GM12878 (cell line): Measurements from ENCODE around the gene CCDC9. TPM values are rescaled to one million over a fixed set of nuclear protein-coding genes. Genes with fewer than 3 reads are reported as not detected.

Experiments
- BRCA1 ChIP-seq: IDR thresholded peaks from 2 replicates; pipeline ENCODE4 v1.6.1; 2011; ENCODE audit warnings: low read depth, low read length, improper control_type of control experiment
- DPF2 ChIP-seq: fragments of 450-650 bp; IDR thresholded peaks from 2 replicates; pipeline ENCODE4 v1.6.1; 2017; ENCODE audit warnings: mild to moderate bottlenecking
- ESRRA ChIP-seq: IDR thresholded peaks from 2 replicates; pipeline ENCODE4 v1.6.1; 2012; ENCODE audit warnings: mild to moderate bottlenecking, low read length, improper control_type of control experiment
- IKZF2 ChIP-seq, 2 experiments: fragments of 450-650 bp; IDR thresholded peaks; 2 replicates each; pipeline ENCODE4 v1.6.1; 2017; ENCODE audit warnings: mild to moderate bottlenecking in 2 of 2, moderate library complexity in 2 of 2
- JUNB ChIP-seq: IDR thresholded peaks from 2 replicates; pipeline ENCODE4 v1.6.1; 2016; ENCODE audit warnings: antibody characterized with exemption, mild to moderate bottlenecking
- MXI1 ChIP-seq: fragments of 150-350 bp; IDR thresholded peaks from 2 replicates; pipeline ENCODE4 v1.6.1; 2011; ENCODE audit warnings: low read depth, mild to moderate bottlenecking, inconsistent platforms, low read length, improper control_type of control experiment
- NR2F1 ChIP-seq: fragments of 450-650 bp; conservative IDR thresholded peaks from 2 replicates; pipeline ENCODE4 v1.6.1; 2017; ENCODE audit warnings: mild to moderate bottlenecking
- PML ChIP-seq: IDR thresholded peaks from 2 replicates; pipeline ENCODE4 v1.6.1; 2012; ENCODE audit warnings: low read length, inconsistent platforms
- STAT3 ChIP-seq: IDR thresholded peaks from 2 replicates; pipeline ENCODE4 v1.6.1; 2011; ENCODE audit warnings: low read depth, low read length, improper control_type of control experiment
- polyA plus RNA-seq, 11 experiments: library from polyadenylated mRNA; depleted of rRNA in 4 of 11; unstranded in 6 of 11; stranded (reverse) in 5 of 11; fragments of >200 nt; fragmentation: Nextera tagmentation in 4 of 11; fragmentation: Illumina TruSeq in 1 of 11; extraction: Ambion mirVana in 4 of 11; extraction: Trizol in 1 of 11; gene quantifications; 1 replicate in 1 of 11; 2 replicates in 10 of 11; pipeline versions ENCODE4 v1.2.1 to v1.2.3, GENCODE V29; 2011 to 2016; ENCODE audit warnings: inconsistent platforms in 2 of 11, missing spikeins in 2 of 11, low read depth in 1 of 11
- total RNA-seq, 4 experiments: library from RNA; depleted of rRNA in 3 of 4; stranded (reverse); fragments of >200 nt in 3 of 4; fragmentation: Illumina TruSeq in 1 of 4; extraction: Trizol in 1 of 4; gene quantifications; 2 replicates each; pipeline versions ENCODE4 v1.2.1 to v1.2.3, GENCODE V29; 2013 to 2021
- TF ChIP-seq, protein P1 (sequence below): IDR thresholded peaks from 2 replicates; pipeline ENCODE4 v1.6.1; 2011; ENCODE audit warnings: low read depth, low read length, improper control_type of control experiment, borderline replicate concordance
- TF ChIP-seq, protein P2 (sequence below): IDR thresholded peaks from 2 replicates; pipeline ENCODE4 v1.6.1; 2011; ENCODE audit warnings: low read depth, mild to moderate bottlenecking, low read length, moderate library complexity, borderline replicate concordance; ENCODE audit errors: extremely low read depth
- TF ChIP-seq, protein P3 (sequence below): IDR thresholded peaks from 2 replicates; pipeline ENCODE4 v1.6.1; 2012; ENCODE audit warnings: low read length, inconsistent platforms
- TF ChIP-seq, protein P4 (sequence below): IDR thresholded peaks from 2 replicates; pipeline ENCODE4 v1.6.1; 2012; ENCODE audit warnings: improper control_type of control experiment, low read depth, low read length; ENCODE audit not compliant: insufficient replicate concordance
- TF ChIP-seq, protein P5 (sequence below): fragments of 450-650 bp; IDR thresholded peaks from 2 replicates; pipeline ENCODE4 v1.6.1; 2017; ENCODE audit warnings: borderline replicate concordance
- TF ChIP-seq, protein P6 (sequence below): IDR thresholded peaks from 2 replicates; pipeline ENCODE4 v1.6.1; 2011; ENCODE audit warnings: mild to moderate bottlenecking, low read depth, low read length, moderate library complexity; ENCODE audit not compliant: insufficient replicate concordance
- TF ChIP-seq, protein P7 (sequence below): IDR thresholded peaks from 2 replicates; pipeline ENCODE4 v1.6.1; 2012; ENCODE audit warnings: low read depth, low read length, improper control_type of control experiment

The CCDC9 gene
- total and polyA plus RNA-seq, 10 of the 15 experiments (the other 5 are each of a cell fraction or from before 2014, with no cell fraction given): 0.18 to 17.5 (median 7.1) TPM; not detected in 1

DNA sequence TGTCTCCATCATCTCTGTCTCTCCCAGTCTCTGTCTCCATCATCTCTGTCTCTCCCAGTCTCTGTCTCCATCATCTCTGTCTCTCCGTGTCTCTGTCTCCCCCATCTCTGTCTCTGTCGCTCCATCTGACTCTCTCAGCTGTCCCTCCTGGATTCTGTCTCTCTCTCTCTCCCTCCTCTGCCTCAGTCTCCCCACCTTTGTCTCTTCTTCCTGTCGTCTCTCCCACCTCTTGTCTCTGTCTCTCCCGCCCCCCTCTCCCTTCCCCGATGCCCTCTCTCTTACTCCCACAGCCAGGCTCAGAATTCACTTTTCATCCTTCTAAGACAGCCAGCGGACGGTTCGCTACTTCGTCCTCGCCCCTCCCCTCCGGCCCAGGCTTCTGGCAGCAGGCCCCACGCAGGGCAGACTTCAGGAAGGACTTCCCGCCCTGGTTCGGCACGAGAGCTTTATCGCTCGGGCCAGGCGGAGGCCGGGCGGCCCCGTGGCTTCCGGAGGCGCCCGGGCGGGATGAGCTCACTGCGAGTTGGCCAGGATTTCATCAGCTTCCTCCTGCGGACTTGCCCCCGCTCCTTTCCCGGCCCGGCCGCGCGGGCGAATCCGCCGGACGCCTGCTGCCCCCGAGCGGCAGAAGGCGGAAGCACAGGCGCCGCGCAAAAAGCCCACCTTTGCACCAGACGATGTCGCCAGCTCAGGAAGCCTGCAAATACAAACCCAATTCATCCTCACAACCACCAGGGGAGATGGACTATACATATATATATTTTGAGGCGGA is 12.4 kb upstream of the CCDC9 start (continued):
- TF ChIP-seq, protein P1, sequence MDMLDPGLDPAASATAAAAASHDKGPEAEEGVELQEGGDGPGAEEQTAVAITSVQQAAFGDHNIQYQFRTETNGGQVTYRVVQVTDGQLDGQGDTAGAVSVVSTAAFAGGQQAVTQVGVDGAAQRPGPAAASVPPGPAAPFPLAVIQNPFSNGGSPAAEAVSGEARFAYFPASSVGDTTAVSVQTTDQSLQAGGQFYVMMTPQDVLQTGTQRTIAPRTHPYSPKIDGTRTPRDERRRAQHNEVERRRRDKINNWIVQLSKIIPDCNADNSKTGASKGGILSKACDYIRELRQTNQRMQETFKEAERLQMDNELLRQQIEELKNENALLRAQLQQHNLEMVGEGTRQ: no peak
- TF ChIP-seq DPF2 (peak; percentile 76), MXI1 (no peak), NR2F1 (0 out of 2 replicates have a peak, but pooled peaks have one; percentile 36), JUNB (no peak; the same call in 1 of the 2 replicates), PML (peak; percentile 18; the same call in 1 of the 2 replicates), BRCA1 (no peak), IKZF2 (IDR thresholded peaks at IDR 0.05) (peak; percentile 79 to 86), ESRRA (0 out of 2 replicates have a peak, but pooled peaks have one; percentile 41), STAT3 (no peak)
- TF ChIP-seq, protein P2, sequence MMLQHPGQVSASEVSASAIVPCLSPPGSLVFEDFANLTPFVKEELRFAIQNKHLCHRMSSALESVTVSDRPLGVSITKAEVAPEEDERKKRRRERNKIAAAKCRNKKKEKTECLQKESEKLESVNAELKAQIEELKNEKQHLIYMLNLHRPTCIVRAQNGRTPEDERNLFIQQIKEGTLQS: 0 out of 2 replicates have a peak, but pooled peaks have one; percentile 2
- TF ChIP-seq, protein P3, sequence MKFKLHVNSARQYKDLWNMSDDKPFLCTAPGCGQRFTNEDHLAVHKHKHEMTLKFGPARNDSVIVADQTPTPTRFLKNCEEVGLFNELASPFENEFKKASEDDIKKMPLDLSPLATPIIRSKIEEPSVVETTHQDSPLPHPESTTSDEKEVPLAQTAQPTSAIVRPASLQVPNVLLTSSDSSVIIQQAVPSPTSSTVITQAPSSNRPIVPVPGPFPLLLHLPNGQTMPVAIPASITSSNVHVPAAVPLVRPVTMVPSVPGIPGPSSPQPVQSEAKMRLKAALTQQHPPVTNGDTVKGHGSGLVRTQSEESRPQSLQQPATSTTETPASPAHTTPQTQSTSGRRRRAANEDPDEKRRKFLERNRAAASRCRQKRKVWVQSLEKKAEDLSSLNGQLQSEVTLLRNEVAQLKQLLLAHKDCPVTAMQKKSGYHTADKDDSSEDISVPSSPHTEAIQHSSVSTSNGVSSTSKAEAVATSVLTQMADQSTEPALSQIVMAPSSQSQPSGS: peak; percentile 65
- TF ChIP-seq, protein P4, sequence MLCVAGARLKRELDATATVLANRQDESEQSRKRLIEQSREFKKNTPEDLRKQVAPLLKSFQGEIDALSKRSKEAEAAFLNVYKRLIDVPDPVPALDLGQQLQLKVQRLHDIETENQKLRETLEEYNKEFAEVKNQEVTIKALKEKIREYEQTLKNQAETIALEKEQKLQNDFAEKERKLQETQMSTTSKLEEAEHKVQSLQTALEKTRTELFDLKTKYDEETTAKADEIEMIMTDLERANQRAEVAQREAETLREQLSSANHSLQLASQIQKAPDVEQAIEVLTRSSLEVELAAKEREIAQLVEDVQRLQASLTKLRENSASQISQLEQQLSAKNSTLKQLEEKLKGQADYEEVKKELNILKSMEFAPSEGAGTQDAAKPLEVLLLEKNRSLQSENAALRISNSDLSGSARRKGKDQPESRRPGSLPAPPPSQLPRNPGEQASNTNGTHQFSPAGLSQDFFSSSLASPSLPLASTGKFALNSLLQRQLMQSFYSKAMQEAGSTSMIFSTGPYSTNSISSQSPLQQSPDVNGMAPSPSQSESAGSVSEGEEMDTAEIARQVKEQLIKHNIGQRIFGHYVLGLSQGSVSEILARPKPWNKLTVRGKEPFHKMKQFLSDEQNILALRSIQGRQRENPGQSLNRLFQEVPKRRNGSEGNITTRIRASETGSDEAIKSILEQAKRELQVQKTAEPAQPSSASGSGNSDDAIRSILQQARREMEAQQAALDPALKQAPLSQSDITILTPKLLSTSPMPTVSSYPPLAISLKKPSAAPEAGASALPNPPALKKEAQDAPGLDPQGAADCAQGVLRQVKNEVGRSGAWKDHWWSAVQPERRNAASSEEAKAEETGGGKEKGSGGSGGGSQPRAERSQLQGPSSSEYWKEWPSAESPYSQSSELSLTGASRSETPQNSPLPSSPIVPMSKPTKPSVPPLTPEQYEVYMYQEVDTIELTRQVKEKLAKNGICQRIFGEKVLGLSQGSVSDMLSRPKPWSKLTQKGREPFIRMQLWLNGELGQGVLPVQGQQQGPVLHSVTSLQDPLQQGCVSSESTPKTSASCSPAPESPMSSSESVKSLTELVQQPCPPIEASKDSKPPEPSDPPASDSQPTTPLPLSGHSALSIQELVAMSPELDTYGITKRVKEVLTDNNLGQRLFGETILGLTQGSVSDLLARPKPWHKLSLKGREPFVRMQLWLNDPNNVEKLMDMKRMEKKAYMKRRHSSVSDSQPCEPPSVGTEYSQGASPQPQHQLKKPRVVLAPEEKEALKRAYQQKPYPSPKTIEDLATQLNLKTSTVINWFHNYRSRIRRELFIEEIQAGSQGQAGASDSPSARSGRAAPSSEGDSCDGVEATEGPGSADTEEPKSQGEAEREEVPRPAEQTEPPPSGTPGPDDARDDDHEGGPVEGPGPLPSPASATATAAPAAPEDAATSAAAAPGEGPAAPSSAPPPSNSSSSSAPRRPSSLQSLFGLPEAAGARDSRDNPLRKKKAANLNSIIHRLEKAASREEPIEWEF: no peak
- TF ChIP-seq, protein P5, sequence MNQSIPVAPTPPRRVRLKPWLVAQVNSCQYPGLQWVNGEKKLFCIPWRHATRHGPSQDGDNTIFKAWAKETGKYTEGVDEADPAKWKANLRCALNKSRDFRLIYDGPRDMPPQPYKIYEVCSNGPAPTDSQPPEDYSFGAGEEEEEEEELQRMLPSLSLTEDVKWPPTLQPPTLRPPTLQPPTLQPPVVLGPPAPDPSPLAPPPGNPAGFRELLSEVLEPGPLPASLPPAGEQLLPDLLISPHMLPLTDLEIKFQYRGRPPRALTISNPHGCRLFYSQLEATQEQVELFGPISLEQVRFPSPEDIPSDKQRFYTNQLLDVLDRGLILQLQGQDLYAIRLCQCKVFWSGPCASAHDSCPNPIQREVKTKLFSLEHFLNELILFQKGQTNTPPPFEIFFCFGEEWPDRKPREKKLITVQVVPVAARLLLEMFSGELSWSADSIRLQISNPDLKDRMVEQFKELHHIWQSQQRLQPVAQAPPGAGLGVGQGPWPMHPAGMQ: no peak
- TF ChIP-seq, protein P6, sequence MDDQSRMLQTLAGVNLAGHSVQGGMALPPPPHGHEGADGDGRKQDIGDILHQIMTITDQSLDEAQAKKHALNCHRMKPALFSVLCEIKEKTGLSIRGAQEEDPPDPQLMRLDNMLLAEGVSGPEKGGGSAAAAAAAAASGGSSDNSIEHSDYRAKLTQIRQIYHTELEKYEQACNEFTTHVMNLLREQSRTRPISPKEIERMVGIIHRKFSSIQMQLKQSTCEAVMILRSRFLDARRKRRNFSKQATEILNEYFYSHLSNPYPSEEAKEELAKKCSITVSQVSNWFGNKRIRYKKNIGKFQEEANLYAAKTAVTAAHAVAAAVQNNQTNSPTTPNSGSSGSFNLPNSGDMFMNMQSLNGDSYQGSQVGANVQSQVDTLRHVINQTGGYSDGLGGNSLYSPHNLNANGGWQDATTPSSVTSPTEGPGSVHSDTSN: no peak
- TF ChIP-seq, protein P7, sequence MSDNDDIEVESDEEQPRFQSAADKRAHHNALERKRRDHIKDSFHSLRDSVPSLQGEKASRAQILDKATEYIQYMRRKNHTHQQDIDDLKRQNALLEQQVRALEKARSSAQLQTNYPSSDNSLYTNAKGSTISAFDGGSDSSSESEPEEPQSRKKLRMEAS: peak; percentile 52
